ENCODE data around the gene PPP1R26.
"Not testable (repeated sequence)": the region's sequence is repeated elsewhere in the genome, so short reads cannot be mapped to it uniquely, and the experiment has no call there.

PPP1R26 gene

DNA sequence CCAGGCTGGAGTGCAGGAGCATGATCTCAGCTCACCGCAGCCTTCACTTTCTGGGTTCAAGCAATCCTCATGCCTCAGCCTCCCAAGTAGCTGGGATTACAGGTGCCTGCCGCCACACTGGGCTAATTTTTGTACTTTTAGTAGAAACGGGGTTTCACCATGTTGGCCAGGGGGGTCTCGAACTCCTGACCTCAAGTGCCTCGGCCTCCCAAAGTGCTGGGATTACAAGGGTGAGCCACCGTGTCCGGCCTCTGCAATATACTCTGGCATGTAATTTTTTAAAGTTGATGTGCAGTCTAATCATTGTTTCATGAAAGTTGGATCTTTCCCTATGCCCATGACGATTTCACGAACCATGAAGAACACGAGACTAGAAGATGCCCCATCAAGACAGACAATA is 28.6 kb upstream of the PPP1R26 start:
- DNase-seq (ENCODE audit: low read depth in 1 of 2, low spot score in 1 of 2) = no peak
- no peak for TF ChIP-seq JUND (IDR thresholded peaks at IDR 0.05; ENCODE audit: low read depth)
- in situ Hi-C loops (cut with HindIII; ENCODE audit: low pct_unique_long_range_greater_than_20kb, low sequenced_read_pairs) = no loop called here

DNA sequence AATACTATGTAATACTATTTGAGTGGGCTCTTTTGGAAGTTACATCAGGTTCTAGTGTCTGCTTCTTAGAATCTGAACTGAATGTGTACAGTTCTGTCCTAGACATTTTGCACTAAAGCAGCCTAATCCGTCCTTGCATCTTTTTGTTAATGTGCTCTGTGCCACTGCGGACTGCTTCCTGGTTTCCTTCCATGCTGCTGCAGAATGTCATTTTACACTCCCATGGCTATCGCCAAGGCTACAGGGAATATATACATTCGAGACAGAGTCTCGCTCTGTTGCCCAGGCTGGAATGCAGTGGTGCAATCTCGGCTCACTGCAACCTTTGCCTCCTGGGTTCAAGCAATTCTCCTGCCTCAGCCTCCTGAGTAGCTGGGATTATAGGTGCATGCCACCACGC is 27.7 kb upstream of the PPP1R26 start:
- in situ Hi-C loops (cut with HindIII; ENCODE audit: low pct_unique_long_range_greater_than_20kb, low sequenced_read_pairs); DNase-seq (ENCODE audit: low read depth in 1 of 2, low spot score in 1 of 2): not testable (repeated sequence)

DNA sequence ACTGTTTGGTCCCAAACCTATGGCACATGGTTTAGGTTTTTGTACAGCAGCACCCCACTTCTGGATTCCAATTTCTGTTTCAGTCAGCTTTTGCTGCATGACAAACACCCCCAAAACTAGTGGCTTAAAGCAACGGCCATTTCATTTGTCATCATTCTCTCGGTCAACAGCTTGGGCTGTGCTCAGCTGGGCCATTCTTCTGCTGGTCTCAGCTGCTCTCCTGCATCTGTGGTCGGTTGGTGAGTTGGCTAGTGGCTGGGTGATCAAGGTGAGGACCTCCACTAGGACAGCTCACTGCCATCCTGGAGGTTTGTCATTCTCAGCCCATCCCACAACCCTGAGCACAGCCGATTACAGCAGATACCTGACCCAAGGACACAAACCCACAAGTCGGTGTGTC is 24.8 kb upstream of the PPP1R26 start:
- TF ChIP-seq JUND (IDR thresholded peaks at IDR 0.05; ENCODE audit: low read depth) = no peak
- in situ Hi-C loops (cut with HindIII; ENCODE audit: low pct_unique_long_range_greater_than_20kb, low sequenced_read_pairs) = no loop called here
- DNase-seq (ENCODE audit: low read depth in 1 of 2, low spot score in 1 of 2) = no peak

DNA sequence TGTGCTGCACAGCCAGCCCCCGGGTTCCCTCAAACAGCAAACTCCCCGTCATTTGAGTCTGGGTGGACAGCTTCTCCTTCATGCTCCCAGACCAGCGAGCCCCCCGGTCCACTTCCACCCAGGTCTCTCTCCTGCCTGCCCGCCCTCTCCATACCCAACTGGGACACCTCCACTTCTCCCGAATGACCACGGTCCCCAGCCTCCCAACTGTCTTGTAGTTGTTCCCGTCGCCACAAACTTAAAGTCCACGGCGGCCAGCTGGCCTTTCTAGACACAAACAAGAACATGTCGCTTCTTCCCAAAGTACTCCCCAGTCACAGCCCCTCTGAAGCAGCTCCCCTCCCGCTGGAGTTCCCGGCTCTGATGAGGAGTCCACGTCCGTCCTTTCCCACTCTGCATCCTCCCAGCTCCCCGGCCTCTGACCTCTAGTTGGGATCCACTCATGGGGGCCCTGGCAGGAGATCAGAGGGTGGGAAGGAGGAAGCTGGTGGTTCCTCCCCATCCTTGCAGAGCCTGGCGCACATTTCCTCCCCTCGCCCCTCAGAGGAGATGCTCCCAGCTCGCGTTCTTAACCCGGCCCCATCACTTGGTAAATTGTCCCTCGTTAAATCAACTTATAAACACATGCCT is 24.1 kb upstream of the PPP1R26 start:
- in situ Hi-C loops (cut with HindIII; ENCODE audit: low pct_unique_long_range_greater_than_20kb, low sequenced_read_pairs) = no loop called here
- no peak for DNase-seq (ENCODE audit: low read depth in 1 of 2, low spot score in 1 of 2)
- no peak for TF ChIP-seq JUND (IDR thresholded peaks at IDR 0.05; ENCODE audit: low read depth)

DNA sequence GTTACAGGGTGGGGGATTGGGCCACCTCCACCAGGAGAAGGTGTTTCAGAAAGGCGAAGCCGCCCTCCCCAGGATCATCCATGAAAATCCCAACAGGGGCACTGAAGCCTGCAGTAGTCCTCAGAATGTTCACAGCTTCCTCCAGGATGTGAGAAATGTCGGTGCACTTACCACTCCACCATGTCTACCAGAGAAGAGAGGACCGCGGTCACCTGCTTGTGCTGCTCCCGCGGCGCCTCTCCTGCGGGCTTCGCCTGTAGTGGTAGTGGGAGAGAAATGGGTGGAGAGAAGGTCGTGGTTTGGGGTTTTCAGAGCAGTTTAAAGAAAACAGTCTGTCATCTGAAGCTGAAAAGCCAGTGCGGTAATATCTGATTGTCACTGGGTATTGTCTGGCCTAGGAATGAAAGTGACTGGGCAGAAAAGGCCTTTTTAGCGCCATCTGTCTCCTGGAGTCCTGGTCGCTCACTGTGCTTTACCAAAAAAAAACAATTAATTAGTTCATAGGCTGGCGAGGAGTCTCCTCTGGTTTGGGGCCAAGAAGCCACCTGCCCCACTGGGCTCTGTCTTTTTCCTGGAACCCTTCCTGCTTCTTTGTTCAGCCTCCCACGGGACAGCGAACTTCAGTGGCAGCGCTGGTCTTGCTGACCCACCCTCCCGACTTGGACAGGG is 23.0 kb upstream of the PPP1R26 start:
- peak in 1 of 2 experiments; percentile 15 for DNase-seq (ENCODE audit: low read depth in 1 of 2, low spot score in 1 of 2)
- in situ Hi-C loops (cut with HindIII; ENCODE audit: low pct_unique_long_range_greater_than_20kb, low sequenced_read_pairs) = no loop called here
- no peak for TF ChIP-seq JUND (IDR thresholded peaks at IDR 0.05; ENCODE audit: low read depth)

DNA sequence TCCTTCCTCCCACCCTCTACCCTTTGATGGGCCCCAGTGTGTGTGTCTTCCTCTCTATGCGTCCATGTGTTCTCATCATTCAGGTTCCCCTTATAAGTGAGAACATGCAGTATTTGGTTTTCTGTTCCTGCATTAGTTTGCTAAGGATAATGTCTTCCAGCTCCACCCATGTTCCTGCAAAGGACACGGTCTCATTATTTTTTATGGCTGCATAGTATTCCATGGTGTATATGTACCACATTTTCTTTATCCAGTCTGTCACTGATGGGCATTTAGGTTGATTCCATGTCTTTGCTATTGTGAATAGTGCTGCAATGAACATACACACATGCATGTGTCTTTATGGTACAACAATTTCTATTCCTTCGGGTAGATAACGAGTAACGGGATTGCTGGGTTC is 21.1 kb upstream of the PPP1R26 start:
- DNase-seq (ENCODE audit: low read depth in 1 of 2, low spot score in 1 of 2); in situ Hi-C loops (cut with HindIII; ENCODE audit: low pct_unique_long_range_greater_than_20kb, low sequenced_read_pairs): not testable (repeated sequence)

DNA sequence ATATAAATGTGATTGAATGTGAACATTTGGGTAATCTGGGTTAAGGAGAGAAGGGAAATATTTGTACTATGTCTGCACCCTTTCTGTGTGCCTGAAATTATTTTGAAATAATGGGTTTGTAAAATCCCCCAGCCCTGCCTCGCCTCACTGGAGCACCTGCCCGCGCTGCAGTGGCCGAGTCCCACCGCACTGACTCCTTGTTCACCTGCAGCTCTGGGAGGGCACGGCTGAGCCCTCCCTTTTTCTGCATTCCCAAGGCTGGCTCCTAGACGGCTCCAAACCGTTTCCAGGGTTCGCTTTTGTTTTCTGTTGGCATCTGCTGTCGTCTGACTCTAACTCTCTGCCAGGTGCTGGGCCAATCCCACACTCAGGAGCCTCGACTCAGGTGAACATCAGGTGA is 17.6 kb upstream of the PPP1R26 start:
- DNase-seq (ENCODE audit: low read depth in 1 of 2, low spot score in 1 of 2) = no peak
- TF ChIP-seq JUND (IDR thresholded peaks at IDR 0.05; ENCODE audit: low read depth) = no peak
- in situ Hi-C loops (cut with HindIII; ENCODE audit: low pct_unique_long_range_greater_than_20kb, low sequenced_read_pairs) = no loop called here

DNA sequence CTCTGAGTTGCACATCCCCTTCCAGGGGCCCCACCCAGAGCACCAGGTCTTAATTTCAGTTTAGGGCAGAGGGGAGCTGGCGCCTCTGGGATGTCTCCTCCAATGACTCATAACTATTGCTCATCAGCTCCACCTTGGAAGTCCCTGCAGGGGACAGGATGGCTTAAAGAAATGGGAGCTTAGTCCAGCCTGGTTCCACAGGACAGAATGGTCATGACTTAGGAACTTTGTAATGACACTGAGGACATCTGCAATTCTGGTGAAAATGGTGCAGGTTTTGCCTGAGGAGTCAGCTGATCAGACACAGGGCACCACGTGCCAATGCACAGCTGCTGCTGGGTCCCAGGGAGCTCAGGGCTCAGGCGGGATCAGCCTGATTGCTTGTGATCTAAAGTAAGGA is 16.4 kb upstream of the PPP1R26 start:
- in situ Hi-C loops (cut with HindIII; ENCODE audit: low pct_unique_long_range_greater_than_20kb, low sequenced_read_pairs) = no loop called here
- no peak for TF ChIP-seq JUND (IDR thresholded peaks at IDR 0.05; ENCODE audit: low read depth)
- DNase-seq (ENCODE audit: low read depth in 1 of 2, low spot score in 1 of 2) = no peak

DNA sequence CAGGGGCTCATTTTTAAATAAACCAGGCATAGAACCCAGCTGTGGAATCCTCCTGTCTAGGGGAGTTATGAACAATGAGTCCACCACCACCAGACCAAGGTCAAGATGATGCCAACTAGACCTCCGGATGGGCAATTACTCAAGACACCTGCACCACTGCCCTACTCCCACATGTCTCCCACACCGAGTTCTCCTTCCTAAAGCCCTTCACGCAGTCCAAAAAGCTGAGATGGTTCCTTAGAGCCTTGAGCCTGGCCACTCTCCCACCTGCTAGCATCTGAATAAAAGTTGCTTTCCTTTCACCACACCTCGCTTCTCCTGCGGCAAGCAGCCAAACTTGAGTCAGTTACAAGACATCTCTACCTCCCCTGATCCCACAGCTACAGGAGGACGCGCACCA is 15.4 kb upstream of the PPP1R26 start:
- no peak for TF ChIP-seq JUND (IDR thresholded peaks at IDR 0.05; ENCODE audit: low read depth)
- in situ Hi-C loops (cut with HindIII; ENCODE audit: low pct_unique_long_range_greater_than_20kb, low sequenced_read_pairs) = no loop called here
- DNase-seq (ENCODE audit: low read depth in 1 of 2, low spot score in 1 of 2) = no peak

DNA sequence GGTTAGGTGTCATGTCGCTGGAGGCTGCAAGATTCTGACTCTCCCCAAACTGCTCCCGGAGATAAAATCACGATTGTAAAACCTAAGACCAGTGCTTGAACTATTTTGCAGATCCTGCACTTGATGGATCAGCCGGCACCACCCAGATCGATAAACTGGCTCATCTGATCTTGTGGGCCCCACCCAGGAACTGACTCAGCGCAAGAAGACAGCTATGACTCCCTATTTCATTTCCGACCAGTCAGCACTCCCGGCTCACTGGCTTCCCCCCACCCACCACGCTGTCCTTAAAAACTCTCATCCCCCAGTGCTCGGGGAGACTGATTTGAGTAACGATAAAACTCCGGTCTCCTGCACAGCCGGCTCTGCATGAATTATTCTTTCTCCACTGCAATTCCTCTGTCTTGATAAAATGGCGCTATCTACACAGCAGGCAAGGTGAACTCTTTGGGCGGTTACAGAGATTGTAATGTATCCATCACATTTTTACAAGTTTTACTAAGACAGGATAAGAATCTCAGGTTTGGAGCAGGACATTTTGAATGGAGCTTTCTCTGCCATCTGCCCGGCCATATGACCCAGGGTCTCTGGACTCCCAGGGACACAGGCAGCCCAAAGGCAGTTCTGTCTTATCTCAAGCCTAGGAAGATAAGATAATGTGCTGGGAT is 10.6 kb upstream of the PPP1R26 start:
- in situ Hi-C loops (cut with HindIII; ENCODE audit: low pct_unique_long_range_greater_than_20kb, low sequenced_read_pairs) = no loop called here
- no peak for DNase-seq (ENCODE audit: low read depth in 1 of 2, low spot score in 1 of 2)
- no peak for TF ChIP-seq JUND (IDR thresholded peaks at IDR 0.05; ENCODE audit: low read depth)

DNA sequence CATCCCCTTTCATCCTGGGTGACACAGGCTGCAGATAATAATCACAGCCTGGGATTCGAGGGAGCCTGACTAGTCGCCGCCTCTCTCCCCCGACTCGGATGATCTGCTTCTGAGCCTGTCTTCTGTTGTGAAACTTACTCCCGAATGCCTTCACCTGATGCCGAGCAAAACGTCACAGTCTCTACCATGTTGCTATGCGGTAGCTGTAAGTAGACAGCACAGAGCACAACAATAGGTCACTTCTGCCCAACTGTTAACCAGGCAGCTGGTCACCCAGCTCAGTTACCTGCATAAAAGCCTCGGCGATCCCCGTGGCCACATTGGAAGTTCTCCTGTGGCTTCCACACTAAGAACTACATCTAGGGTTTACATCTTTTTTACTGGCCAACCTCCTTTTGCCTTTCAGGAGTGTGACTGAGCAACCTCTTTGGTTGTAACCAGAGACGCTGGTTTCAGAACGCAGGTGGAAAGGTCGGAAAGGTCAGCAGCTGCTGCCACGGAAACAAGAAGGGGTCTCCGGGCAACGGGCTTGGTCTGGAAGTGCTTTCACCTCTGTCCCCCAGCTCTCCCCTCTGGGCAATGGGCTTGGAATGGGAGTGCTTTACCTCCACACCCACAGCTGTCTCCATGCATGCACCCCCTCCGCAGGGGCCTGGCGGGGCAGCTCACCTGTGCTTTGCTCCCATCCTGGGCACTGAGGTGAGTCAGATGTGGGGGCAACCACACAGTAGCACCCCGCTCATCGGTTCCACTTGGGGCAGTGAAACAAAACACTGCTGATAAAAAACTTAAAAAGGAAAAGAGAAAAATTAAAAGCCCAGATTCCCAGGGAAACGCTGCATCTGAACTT is 7.6 kb upstream of the PPP1R26 start:
- DNase-seq (ENCODE audit: low read depth in 1 of 2, low spot score in 1 of 2) = no peak
- in situ Hi-C loops (cut with HindIII; ENCODE audit: low pct_unique_long_range_greater_than_20kb, low sequenced_read_pairs) = no loop called here
- TF ChIP-seq JUND (IDR thresholded peaks at IDR 0.05; ENCODE audit: low read depth) = no peak

DNA sequence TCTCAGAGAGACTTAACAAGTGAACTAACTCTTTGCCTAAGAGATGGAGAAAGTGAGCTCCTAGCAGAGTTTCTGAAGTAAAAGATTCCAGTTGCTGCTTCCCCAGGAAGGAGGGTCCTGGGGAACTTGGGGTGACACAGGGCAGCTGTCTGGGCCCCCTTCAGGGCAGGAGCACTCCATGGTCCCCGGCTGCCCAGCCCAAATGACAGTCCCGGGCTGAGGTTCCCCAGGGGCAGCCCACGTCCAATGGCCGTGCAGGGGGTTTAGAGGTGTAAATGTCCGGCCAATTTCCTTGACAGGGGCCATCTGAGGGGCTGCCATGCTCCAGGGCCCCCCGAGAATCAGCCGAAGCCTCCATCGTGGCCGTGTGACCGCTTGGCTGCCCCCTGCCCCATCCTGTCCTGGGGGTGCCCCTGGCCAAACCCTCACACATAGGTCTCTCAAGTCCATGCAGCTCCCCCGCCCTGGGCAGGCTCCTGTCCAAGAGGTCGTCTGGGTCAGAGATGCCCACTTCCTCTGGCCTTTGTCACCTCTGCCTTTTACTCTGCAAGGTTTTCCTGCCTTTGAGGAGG is 5.5 kb upstream of the PPP1R26 start:
- no peak for DNase-seq (ENCODE audit: low read depth in 1 of 2, low spot score in 1 of 2)
- in situ Hi-C loops (cut with HindIII; ENCODE audit: low pct_unique_long_range_greater_than_20kb, low sequenced_read_pairs) = no loop called here
- no peak for TF ChIP-seq JUND (IDR thresholded peaks at IDR 0.05; ENCODE audit: low read depth)
